GM21515 (cell line): ENCODE results near the gene MYL3.

Source experiments
- ATAC-seq: cut with Tn5 transposase; IDR thresholded peaks from one replicate; pipeline ENCODE4 v1.9.1; 2021; ENCODE audit not compliant: unreplicated experiment

Gene MYL3

DNA sequence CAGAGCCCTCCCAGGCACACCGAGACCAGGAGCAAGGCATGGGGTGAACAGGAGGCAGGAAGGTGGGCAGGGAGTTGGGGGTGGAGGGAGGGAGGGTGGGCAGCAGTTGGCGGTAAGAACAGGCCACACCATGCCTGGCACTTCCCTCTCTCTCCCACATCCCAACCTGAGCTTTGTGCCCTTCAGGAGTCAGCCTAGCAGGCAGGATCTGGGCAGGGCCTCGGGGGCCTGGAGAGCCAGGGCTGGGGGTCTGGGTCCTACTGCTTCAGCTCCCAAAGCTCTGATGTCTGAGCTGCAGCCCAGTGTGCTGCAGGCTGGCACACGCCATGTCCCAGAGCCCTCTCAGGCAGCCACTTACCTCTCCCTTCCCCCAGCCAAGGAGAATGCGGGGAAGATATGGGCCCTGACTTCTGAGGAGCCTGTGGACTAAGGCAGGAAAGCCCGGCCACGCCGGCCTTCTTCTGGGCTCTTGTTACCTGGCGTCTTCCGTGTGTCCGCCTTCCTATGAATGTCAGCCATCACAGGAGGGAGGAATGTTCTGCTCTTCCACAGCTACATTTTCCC, 2.9 kb upstream of the MYL3 start:
- ATAC-seq: no peak

DNA sequence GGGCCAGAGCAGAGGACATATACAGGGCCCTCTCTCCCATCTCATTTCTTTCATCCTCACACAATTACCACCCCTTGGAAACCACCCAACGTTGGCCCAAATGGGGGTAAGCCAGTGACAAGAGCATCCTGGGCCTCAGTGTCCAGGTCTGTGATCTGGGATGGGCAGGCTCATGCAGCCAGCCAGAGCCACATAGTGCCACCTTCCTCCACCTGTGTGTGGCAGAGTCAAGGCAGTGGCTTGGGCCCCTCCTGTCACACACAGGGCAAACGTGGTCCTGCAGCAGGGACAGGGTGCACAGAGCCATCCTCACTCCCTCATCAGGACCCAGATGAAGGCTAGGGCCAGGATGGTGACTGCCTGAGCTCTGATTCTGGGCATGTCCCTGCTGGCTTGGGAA, 2.3 kb upstream of the MYL3 start:
- no peak for ATAC-seq

DNA sequence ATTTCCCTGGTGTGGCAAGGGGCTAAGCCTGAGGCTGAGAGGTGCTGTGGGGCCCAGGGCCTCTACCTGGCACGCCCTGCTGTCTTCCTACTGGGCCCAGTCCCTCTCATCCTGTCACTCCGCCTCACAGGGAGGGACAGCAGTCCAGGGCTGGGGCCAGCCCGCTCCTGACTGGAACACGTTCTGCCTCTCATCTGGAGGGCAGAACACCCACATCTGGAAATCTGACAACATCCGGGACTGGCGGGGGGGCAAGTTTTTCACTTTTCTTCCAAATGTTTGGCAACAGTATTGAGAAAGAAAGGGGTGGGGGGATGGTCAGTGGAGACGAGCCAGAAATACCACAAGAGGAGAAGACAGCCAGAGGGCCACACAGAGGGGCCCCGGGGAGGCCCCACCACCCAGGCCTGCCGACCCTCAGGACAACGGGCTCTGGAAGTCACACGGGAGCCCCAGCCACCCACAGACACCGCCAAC, 1.8 kb upstream of the MYL3 start:
- no peak for ATAC-seq

DNA sequence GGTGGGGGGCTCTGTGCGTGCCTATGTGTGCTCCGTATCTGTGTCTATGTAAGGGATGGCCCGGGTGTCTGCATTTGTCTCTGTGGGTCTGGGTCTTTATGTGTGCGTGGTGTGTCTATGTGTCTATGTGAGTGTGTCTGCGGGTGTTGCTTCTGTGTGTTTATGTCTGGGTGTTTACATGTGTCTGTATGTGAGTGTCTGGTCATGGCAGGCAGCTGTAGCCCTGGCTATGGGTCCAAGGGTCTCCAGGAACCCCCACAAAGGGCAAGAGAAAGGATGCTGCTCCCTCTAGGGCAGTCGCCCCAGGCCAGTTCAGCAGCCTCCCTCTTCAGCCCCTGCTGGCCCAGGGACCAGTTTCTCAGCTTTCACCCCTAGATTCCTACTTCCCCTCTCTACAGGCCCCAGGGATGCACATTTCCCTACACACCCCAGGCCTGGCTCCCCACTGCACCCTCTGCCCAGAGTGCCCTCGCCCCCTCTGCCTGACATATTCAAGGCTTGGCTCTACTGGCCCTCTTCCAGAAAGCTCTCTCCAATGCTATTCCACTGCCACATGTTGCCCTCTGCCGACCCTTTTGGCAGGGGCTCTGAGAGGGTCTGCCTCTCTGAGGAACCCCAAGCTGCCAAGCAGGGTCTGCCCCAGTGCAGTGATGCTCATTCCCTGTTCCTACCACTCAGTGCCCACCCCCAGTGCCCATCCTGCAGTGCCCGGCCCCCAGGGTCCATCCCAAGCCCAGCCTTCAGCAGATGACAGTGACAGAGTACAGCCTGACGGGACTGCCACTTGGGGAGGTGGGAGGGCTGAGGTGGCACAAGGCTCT, 1.0 kb upstream of the MYL3 start:
- no peak for ATAC-seq

DNA sequence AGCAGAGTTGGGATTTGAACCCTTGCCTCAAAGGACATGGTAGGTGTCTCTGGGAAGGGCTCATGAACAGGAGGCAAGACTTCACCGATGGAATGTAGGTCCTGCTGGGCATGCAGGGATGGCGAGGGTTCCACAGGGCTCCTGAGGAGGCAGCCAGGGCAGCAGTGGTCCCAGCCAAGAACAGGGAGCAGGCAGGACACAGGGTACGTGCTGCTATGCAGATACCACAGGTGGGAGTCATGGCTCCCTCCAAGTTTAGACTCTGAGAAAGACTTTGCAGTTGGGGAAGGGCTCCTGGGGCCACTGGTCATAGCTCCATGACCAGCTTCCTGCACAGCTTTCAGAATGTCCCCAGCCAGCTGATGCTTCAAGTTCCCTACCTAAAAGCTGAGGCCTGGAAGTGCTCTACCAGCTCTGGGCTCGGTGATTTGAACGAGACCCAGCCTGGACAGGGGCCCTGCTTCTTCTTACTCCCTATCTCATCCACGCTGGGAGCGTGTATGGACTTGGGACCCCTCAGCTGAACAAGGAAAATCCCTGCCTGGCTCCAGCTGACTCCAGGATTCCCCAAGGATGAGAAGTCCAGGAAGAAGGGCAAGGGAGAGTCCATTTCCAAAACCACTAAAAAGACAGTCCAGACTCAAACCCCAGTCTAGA, 747 bp downstream of the MYL3 start:
- no peak for ATAC-seq

DNA sequence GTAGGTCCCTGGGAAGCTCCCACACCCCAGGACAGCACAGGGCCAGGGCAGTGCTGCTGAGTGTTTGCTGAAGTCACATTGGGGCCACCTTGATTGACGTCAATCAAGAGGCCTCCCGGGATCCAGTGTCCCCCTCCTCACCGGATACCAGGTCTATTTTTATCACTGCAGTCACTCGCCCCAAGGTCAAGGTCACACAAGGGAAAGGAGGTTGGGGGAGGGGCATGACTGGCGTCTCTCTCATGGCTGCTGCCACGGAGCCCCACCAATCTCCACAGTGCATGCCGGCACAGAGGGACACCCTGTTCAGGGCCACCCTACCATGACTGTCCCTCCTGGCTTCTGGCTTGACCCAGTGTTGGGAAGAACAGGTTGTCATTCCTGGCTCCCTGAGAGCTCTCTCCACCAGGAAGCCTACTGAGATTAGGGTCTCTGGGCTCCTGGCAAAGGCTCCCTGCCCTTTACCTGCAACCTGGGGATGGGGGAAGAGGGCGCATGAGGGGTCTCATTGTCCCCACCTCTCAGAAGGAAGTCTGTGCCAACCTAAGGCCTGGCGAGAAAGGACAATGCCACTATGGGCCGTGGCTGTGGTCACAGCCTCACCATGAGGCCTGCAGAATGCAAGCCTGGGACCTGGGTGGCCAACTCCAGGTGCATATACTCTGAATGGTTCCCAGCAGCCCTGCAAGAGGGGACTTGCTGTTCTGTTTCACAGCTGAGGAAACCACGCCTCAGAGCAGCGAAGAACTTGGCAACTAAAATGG, 1.5 kb downstream of the MYL3 start:
- no peak for ATAC-seq

DNA sequence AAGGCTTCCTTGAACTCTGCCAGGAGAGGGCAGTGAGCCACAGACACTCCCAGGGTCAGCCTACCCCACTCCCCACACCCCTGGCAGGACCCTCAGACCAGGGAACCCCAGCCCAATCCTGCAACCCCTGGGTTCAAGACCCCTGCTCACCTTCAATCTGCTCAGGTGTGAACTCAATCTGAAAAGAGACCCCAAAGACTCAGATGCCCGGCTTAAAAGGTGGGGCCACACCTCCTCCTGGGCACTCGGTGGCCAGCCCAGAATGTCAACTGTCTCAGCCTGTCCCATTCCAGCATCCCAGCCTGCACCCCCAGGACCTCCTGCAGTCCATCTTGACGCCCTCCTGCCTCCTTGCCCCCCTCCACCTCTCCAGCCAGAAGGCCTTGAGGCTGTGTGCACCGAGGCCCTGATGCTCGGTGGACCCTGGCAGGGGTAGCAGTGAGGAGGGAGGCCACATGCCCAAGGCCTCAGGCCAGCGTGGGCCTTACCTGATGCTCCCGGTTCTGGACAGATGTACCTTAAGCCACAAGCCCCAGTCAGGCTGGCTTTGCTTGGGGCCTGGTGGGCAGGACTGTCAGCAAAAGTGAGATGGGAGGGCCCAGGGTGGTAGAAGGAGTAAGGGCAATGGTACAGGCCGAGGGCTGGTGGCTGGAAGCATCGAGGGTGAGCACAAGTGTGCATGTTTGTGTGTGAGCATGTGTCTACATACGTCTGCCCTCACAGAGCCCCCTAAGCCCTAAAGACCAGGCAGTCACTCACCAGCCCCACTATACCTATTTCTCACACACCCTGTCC, 2.2 kb downstream of the MYL3 start:
- ATAC-seq: no peak

DNA sequence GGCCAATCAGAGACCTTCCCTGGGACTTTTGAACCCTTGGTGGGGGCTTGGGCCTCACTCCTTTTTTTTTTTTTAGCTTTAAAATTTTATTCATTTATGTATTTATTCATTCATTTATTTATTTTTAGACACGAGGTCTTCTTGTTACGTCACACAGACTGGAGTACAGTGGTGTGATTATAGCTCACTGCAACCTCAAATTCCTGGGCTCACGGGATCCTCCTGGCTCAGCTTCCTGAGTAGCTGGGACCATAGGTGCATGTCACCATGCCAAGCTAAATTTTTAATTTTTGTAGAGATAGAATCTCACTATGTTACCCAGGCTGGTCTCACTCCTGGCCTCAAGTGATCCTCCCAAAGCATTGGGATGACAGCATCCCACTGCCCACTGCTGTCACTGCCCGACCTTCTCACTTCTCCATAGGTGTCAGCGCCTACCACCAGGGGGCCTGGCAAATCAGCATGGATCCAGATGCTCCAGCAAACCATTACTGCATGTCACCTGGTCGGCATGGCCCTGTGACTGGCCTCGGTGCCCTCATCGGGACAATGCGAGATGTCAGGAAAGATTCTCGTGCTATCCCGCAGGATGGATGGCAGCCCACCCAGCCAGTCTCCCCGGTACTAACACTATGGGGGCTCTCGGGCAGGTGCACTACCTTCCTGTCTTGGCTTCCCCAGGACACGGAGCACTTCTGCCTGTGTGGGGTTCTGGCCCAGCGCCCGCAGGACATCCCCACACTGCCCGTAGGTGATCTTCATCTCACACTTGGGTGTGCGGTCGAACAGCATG, 3.0 kb downstream of the MYL3 start:
- no peak for ATAC-seq

DNA sequence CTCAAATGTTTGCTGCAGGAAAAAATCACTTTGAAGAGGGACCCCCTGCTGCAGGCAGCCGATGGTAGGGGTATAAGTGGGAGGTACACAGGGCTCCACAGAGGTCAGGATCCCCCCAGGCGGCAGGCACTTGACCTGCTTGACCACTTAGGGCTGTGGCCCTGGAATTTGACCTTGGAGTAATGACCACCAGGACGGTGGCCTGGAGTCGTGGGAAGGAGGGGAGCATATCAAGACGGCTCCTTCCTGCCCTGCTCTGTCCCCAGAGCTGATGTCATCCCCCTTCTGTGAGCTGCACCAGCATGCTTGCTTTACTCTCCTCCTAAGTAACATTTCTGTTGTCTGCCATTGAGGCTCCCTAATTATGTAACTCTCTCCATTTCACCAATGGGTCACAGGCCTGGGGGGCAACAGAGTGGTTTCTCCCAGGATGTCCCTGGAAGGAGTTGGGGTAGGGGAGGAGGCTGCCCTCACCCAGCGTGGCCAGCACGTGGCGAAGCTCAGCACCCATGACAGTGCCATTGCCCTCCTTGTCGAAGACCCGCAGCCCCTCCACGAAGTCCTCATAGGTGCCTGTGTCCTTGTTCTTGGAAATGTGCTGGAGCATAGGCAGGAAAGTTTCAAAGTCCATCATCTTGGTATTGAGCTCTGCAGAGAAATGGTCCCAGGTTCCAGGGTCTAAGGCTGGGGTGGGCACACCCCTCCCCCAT, 4.1 kb downstream of the MYL3 start:
- ATAC-seq: no peak

DNA sequence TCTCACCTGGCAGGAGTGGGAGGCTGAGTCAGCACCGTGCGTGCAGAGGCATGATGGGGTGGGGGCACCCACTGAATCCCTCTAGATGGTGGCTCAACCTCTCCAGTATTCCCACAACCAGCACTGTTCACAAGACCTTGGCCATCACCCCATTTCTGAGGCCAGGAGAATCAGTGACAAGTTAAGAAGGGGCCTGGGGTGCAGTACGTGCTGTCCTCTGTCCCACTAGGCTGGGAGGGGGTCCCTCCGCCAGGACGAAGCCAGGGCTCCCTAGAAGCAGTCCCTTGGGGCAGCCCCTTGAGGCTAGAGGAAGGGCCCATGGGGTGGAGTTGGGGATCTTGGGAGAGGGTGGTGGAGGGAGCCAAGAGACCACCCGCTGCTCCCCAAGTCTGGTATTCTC, 4.8 kb downstream of the MYL3 start:
- no peak for ATAC-seq

DNA sequence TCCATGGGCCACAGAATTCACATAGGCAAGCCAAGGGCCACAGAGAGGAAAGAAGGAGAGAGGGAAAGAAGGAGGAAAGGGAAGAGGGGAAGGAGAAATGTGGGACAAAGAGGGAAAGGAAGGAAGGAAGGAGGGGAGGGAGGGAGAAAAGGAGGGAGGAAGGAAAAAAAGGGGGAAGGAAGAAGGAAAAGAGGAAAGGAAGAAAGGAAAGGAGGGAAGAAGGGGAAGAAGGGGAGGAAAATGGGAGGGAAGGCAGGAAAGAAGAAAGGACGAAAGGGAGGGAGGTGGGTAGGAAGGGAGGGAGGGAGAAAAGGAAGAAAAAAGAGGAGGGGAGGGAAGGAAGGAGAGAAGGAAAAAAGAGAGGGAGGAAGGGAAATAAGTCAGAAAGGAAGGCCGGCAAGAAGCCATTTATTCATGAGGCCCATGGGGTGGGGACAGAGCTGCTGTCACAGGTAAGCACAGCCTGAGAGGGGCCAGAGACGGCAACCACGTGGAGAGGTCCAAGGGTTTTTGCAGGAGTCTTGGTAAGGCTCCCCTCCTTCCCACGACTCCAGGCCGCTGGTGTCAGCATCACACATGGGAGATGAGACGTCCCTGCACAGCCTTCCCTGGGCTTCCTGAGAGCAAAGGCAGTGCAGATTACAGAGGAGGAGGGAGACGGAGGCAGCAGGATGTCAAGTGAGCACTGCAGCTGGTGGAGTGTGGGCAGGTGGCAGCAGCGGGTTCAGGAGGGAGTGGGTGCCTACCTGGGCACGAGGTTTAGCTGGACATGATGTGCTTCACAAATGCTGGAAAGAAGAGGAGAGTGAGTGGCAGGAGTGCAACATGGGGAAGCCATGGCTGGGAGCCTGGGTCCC, 5.5 kb downstream of the MYL3 start:
- no peak for ATAC-seq

DNA sequence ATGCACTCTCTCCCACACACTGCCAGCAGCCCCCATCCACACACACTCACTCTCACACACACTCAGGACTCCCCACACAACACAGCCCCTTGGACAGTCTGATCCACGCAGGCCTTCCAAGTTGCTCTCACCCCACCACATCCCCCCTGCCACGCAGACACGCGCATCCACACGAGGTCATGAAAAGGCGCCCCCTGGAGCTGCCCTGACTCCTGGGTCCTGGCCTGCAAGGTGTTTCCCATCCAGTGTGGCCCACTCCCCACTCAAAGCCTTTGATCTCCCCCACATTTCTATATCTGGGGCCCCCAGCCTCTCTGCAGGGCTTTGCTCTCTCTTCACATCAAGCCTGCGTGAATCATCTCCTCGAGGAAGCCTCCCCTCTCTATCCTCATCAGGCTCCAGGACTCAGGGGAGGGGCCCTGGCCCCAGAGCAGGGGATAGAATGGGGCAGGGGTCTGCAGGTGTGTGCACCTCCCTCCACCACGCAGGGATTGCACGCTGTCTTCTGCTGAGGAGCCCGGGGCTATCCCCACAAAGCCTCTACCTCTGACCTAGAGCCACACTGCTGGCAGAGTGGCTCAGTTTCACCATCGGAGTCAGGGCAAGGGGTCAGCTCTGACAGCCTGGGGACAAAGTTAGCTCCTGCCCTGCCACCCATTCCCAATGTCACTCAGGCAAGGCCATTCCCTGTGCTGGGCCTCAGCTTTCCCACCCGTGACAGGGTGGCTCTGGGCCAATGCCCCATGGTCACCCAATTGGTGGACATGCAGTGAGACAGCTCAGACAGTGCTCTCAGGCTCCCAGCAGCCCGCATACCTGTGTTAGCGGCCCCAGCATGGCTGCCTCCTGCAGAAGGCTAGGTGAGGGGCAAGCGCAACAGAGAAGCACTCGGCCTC, 6.4 kb downstream of the MYL3 start:
- ATAC-seq: no peak

DNA sequence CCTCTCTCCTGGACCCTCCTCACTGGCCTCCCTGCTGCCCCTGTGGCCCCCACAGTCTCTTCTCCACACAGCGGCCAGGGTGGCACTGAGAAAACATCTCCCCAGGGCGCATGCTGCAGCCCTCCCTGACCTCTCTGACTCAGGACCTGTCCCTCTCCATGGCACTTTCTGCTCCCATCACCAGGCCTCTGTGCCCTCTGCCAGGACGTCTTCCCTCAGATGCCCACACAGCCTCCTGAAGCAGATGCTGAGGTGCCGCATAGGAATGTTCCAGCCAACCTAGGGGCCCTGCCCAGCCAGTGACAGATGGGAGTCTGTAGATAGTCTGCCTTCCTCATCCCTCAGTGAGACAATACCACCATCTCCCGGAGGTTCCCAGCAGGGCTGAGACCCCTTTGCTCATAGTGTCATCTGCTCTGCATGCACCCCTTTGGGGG, 8.7 kb downstream of the MYL3 start:
- ATAC-seq: no peak

DNA sequence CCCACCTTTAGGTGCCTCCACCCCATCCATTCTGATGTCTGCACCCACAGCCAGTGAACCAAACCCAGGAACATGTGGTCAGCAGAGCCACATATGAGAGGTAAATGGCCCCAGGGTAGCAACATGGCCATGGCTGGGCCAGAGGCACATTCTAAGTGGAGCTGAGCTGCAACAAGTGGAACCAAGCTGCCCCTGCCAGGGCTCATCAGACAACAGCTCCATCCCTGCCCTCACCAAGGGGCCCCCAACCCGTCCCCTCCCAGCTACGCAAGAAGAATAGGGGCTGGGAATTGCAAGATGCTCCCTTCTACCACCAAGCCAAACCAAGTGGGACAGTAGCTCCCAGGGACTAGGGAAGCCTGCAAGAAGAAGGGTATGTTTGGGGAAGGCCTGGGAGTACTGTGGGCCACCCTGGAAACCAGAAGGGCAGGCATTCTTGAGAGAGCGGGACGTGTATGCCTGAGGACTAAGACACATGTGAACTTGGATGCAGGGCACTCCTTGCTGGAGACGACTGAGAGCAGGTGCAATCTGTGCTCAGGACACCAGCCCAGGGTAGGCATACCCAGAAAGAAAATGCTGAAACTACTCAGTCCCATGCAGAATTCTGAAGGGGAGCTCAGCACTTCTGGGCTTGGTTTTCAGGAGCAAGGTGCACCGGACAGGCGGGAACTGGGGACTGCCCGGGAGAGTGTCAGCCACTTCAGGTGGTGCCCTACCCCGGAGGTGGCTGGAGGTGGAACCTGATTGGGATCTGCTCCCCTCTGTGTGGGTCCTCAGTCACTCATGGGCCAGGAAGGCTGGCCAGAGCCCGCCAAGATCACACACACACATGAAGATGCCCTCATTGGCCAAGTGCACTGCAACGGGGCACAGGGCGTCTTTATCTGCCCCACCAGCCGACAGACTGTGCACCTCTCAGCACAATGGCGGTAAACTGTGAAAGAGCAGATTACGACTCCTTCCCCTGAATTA, 9.5 kb downstream of the MYL3 start:
- ATAC-seq: no peak

DNA sequence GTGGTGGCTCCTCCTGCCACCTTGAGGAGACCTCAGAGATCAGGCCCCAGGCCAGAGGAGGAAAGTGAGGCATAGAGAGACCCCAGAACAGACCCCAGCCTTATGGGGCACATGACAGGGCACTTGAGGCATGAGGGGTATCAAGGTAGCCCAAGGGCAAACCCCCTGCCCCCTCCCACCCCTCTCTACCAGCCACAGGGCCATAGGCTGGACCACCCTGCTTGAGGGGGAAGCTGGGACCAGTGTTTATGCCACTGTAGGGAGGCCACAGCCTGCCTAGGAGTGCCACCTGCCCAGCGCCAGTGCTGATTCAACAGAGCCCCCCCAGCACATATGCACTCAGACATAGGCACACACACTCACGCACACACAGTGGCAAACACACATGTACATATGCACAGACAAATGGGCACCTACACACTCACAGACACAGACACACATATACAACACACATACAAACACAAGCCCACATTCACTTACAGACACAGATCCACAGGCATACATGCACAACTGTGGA, 10.3 kb downstream of the MYL3 start:
- ATAC-seq: no peak

DNA sequence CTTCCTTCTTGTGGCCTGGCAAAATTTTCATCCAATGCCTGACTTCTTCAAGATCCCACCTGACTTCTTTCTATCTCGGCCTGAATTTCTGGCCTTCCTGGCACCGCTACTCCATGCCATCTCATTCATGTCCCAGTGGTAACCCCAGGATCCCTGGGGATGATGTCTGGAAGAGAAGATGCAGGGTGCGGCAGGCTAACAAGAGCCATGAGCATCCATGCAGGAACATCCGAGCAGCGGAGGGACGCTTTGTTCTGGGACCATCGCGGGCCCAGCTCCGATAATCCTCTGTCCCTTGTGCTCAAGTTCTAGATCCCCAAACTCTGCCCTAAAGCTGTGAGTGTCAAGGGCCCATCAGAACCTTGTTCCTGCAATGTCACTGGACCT, 10.9 kb downstream of the MYL3 start:
- ATAC-seq: no peak
